Measurements from ENCODE around the gene ARMC5.
"Not testable (repeated sequence)": the region's sequence is repeated elsewhere in the genome, so short reads cannot be mapped to it uniquely, and the experiment has no call there.

The ARMC5 gene

GRCh38 chr16:31458844-31459686 is at the start of gene ARMC5:
Gene ARMC5, plus strand, starts transcription at chr16:31459501. Its CDS starts 24 bp downstream, at chr16:31459525.
- peak; percentile 97 for FAIRE-seq
- peak; percentile 74 for DNase-seq (ENCODE audit: extremely low spot score, insufficient read length, low read depth)

GRCh38 chr16:31410082-31410481 is 49.2 kb upstream of the ARMC5 start:
- DNase-seq (ENCODE audit: extremely low spot score, insufficient read length, low read depth) (no peak), FAIRE-seq (no peak)

- DNase-seq (ENCODE audit: extremely low spot score, insufficient read length, low read depth) (no peak), FAIRE-seq (no peak)
These were observed 48.1 kb upstream of the ARMC5 start for GRCh38 chr16:31411024-31411844.

GRCh38 chr16:31412750-31413149 is 46.6 kb upstream of the ARMC5 start:
- DNase-seq (ENCODE audit: extremely low spot score, insufficient read length, low read depth) (no peak), FAIRE-seq (no peak)

- no peak for FAIRE-seq
- DNase-seq (ENCODE audit: extremely low spot score, insufficient read length, low read depth): no peak
These were observed 45.9 kb upstream of the ARMC5 start for GRCh38 chr16:31413381-31413780.

GRCh38 chr16:31413943-31414342 is 45.4 kb upstream of the ARMC5 start:
- FAIRE-seq (no peak), DNase-seq (ENCODE audit: extremely low spot score, insufficient read length, low read depth) (no peak)

- no peak for FAIRE-seq
- no peak for DNase-seq (ENCODE audit: extremely low spot score, insufficient read length, low read depth)
These were observed 44.6 kb upstream of the ARMC5 start for GRCh38 chr16:31414706-31415105.

GRCh38 chr16:31416371-31416770 is 42.9 kb upstream of the ARMC5 start:
- FAIRE-seq: no peak
- DNase-seq (ENCODE audit: extremely low spot score, insufficient read length, low read depth): no peak

GRCh38 chr16:31417036-31417435 is 42.3 kb upstream of the ARMC5 start:
- FAIRE-seq; DNase-seq (ENCODE audit: extremely low spot score, insufficient read length, low read depth): not testable (repeated sequence)

GRCh38 chr16:31417916-31418315 is 41.4 kb upstream of the ARMC5 start:
- FAIRE-seq (no peak), DNase-seq (ENCODE audit: extremely low spot score, insufficient read length, low read depth) (no peak)

GRCh38 chr16:31420037-31420436 is 39.3 kb upstream of the ARMC5 start:
- no peak for FAIRE-seq
- DNase-seq (ENCODE audit: extremely low spot score, insufficient read length, low read depth): no peak

- no peak for FAIRE-seq
- DNase-seq (ENCODE audit: extremely low spot score, insufficient read length, low read depth): peak; percentile 33
These were observed 37.7 kb upstream of the ARMC5 start for GRCh38 chr16:31421587-31421986.

- no peak for FAIRE-seq
- no peak for DNase-seq (ENCODE audit: extremely low spot score, insufficient read length, low read depth)
These were observed 36.1 kb upstream of the ARMC5 start for GRCh38 chr16:31423241-31423640.

GRCh38 chr16:31423801-31424200 is 35.5 kb upstream of the ARMC5 start:
- no peak for FAIRE-seq
- DNase-seq (ENCODE audit: extremely low spot score, insufficient read length, low read depth): no peak

- no peak for DNase-seq (ENCODE audit: extremely low spot score, insufficient read length, low read depth)
- FAIRE-seq: no peak
These were observed 31.6 kb upstream of the ARMC5 start for GRCh38 chr16:31427441-31428278.

- DNase-seq (ENCODE audit: extremely low spot score, insufficient read length, low read depth) (no peak), FAIRE-seq (no peak)
These were observed 31.1 kb upstream of the ARMC5 start, which contains the start of gene COX6A2 for GRCh38 chr16:31428279-31428597. Gene COX6A2, minus strand, starts transcription at chr16:31428360. Its CDS starts 35 bp downstream, at chr16:31428325.

- DNase-seq (ENCODE audit: extremely low spot score, insufficient read length, low read depth) (no peak), FAIRE-seq (no peak)
These were observed 30.6 kb upstream of the ARMC5 start for GRCh38 chr16:31428638-31429247.

GRCh38 chr16:31429314-31429713 is 30.0 kb upstream of the ARMC5 start:
- no peak for FAIRE-seq

GRCh38 chr16:31429796-31430195 is 29.5 kb upstream of the ARMC5 start:
- DNase-seq (ENCODE audit: extremely low spot score, insufficient read length, low read depth) (no peak), FAIRE-seq (no peak)

More at GRCh38 chr16:31429314-31429713, 30.0 kb upstream of the ARMC5 start:
- DNase-seq (ENCODE audit: extremely low spot score, insufficient read length, low read depth): no peak
